VCaP (cell line): ENCODE data around the gene MCEE.
"Not testable (repeated sequence)": the region's sequence is repeated elsewhere in the genome, so short reads cannot be mapped to it uniquely, and the experiment has no call there.

Experiments used
- H3K27ac ChIP-seq: fragments of 450-650 bp; 2 replicates; pipeline ENCODE4 v1.5.1; 2017
- TF ChIP-seq, protein P1 (sequence below): fragments of 450-650 bp; conservative IDR thresholded peaks from 2 replicates; pipeline ENCODE4 v1.5.1; 2017; ENCODE audit warnings: mild to moderate bottlenecking, moderate library complexity

MCEE gene

DNA sequence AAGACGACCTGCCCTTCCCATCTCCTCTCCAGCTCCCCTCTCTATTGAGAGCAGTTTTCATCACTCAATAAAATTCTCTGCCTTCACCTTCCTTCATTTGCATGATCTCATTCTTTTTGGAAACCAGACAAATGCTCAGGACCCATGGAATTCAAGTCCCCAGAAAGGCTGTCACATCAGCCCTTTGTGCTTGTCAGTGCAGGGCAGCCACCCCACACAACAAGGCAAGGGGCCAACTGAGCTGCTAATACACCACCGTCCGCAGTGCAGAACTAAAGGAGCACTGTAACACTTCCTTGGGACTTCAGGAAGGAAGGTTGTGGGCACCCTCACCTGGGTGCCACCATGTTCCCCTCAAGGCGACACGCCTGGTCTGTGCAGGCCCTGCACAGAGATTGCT lies 26.2 kb downstream of the MCEE start:
- no peak overlapping the region for H3K27ac ChIP-seq
- TF ChIP-seq, protein P1, sequence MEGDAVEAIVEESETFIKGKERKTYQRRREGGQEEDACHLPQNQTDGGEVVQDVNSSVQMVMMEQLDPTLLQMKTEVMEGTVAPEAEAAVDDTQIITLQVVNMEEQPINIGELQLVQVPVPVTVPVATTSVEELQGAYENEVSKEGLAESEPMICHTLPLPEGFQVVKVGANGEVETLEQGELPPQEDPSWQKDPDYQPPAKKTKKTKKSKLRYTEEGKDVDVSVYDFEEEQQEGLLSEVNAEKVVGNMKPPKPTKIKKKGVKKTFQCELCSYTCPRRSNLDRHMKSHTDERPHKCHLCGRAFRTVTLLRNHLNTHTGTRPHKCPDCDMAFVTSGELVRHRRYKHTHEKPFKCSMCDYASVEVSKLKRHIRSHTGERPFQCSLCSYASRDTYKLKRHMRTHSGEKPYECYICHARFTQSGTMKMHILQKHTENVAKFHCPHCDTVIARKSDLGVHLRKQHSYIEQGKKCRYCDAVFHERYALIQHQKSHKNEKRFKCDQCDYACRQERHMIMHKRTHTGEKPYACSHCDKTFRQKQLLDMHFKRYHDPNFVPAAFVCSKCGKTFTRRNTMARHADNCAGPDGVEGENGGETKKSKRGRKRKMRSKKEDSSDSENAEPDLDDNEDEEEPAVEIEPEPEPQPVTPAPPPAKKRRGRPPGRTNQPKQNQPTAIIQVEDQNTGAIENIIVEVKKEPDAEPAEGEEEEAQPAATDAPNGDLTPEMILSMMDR, result no peak

DNA sequence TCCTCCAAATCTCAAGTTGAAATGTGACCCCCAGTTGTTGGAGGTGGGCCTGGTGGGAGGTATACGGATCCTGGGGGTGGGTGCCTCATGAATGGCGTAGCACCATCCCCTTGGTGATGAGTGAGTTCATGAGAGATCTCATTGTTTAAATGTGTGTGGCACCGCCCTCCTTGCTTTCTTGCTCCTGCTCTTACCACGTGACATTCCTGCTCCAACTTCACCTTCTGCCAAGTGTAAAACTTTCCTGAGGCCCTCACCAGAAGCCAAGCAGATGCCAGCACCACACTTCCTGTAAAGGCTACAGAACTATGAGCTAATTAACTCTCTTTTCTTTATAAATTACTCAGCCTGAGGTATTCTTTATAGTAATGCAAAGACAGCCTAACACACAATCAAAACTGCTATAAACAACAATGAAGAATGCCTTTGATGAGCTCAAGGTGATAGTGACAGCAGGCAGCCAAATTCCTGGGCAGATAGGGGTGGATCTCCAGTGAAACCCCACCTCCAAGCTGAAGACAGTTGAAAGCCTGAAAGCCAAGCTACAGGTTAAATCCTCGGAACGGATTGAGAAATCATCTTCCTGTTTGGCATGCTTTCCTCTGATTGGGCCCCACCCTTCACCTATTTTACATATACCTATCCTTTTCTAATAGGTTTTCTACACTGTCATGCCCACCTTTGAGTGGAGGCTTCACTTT lies 26.9 kb downstream of the MCEE start:
- TF ChIP-seq, protein P1, result no peak
- H3K27ac ChIP-seq, result no peak overlapping the region

DNA sequence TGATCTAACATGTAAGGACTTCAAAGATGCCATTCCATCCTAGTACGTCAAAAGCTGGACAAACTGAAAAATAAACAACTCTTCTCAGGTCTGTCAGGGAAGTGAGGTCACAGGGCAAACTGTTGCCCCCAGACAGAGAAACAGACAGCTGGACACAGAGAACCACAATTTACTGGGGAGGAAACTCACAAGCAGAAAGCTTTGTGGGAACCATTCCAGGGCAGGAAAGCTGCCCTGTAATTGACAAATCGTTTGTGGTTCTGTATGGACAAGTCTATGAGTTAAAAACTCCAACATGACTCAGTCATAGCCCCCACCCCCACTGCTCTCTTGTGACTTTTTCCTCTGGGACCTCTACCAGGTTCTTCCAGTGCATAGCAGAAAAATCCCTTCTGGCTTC lies 28.4 kb downstream of the MCEE start:
- TF ChIP-seq, protein P1, result no peak
- no peak overlapping the region for H3K27ac ChIP-seq

- TF ChIP-seq, protein P1, result peak; percentile 85
Measured at GRCh38 chr2:71100195-71100964, 29.6 kb downstream of the MCEE start.

GRCh38 chr2:71092491-71093260 lies 37.4 kb downstream of the MCEE start:
- not testable (repeated sequence) for H3K27ac ChIP-seq

More at GRCh38 chr2:71100195-71100964, 29.6 kb downstream of the MCEE start:
- H3K27ac ChIP-seq, result no peak overlapping the region

- not testable (repeated sequence) for H3K27ac ChIP-seq
Measured at GRCh38 chr2:71091808-71092207, 38.2 kb downstream of the MCEE start.

DNA sequence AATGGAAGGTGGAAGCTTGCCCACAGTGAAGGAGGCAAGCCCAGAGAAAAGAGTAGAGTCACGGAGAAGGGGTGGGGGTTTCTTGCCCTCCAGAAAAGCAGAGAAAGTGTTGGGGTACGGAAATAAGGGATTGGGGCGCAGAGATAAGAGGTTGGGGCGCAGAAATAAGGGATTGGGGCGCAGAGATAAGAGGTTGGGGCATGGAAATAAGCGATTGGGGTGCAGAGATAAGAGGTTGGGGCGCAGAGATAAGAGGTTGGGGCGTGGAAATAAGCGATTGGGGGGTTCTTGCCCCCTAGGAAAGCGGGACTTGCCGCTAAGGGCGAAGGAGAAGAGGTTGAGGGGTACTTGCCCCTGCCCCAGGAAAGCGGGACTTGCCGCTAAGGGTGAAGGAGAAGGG lies 40.6 kb downstream of the MCEE start:
- not testable (repeated sequence) for H3K27ac ChIP-seq

DNA sequence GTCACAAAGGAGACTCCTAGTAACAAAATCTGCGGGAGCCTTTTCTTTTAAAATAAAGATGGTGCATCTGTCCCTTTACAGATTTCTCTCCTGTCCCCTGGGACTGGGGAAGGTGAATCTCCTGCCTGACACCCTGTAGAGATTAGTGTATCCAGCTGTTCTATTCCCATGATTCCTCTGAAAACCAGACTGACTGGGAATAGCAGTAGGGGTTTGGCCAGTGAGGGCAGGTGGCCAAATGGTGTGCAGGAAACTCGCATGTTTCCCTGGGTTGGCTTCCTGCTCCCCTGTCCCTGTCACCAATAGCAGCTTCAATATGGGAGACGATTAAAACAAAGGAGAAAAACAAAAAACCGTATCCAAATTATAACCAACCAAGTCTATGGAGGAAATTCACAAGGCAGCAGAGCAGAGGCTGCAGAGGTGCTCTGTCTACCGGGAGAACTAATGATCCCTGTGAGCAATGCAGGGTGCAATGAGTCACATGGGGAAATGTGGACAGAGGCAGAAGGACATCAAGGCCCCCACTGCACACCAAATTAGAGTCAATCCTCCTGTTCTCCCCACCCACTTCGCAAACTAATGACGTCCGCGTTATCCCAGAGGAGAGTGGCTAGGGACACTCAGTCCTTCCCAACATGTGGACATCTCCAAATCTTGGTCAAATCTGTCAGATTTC lies 44.6 kb downstream of the MCEE start:
- H3K27ac ChIP-seq, result not testable (repeated sequence)

- not testable (repeated sequence) for H3K27ac ChIP-seq
Measured at GRCh38 chr2:71083752-71084312, 46.2 kb downstream of the MCEE start.

GRCh38 chr2:71083297-71083696 lies 46.7 kb downstream of the MCEE start:
- not testable (repeated sequence) for H3K27ac ChIP-seq
